ENCODE data around the gene FIG4.
"Not testable (repeated sequence)": the region's sequence is repeated elsewhere in the genome, so short reads cannot be mapped to it uniquely, and the experiment has no call there.

The FIG4 gene

DNA sequence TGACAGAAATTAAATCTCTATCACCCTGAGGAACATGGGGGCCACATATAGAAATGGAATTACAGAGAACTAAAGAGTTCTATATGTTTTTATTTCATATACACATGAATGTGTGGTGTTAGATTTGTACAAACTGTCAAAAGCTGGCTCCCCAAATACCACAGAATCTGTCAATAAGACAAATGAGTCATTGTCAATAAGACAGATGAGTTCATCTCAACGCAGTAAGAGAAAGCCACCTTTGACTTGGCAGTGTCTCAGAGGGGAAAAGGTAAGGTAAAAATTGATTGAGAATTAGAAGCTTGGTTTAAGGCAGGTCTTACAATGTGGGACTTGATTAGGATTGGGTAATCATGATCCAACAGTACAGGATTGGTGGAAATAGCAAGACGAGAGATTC, 162.9 kb downstream of the FIG4 start:
- DNase-seq (ENCODE audit: low spot score) = no peak

- no peak for DNase-seq (ENCODE audit: low spot score)
Observed at GRCh38 chr6:109854541-109855308, 163.6 kb downstream of the FIG4 start.

- not testable (repeated sequence) for DNase-seq (ENCODE audit: low spot score)
Observed at GRCh38 chr6:109855476-109856040, 164.5 kb downstream of the FIG4 start.

- DNase-seq (ENCODE audit: low spot score) = no peak
Observed at GRCh38 chr6:109861946-109862345, 170.8 kb downstream of the FIG4 start.

GRCh38 chr6:109864050-109864449, 173.0 kb downstream of the FIG4 start:
- no peak for DNase-seq (ENCODE audit: low spot score)

- DNase-seq (ENCODE audit: low spot score) = no peak
Observed at GRCh38 chr6:109865968-109866367, 174.9 kb downstream of the FIG4 start.

- DNase-seq (ENCODE audit: low spot score) = no peak
Observed at GRCh38 chr6:109867009-109867969, 176.2 kb downstream of the FIG4 start.

DNA sequence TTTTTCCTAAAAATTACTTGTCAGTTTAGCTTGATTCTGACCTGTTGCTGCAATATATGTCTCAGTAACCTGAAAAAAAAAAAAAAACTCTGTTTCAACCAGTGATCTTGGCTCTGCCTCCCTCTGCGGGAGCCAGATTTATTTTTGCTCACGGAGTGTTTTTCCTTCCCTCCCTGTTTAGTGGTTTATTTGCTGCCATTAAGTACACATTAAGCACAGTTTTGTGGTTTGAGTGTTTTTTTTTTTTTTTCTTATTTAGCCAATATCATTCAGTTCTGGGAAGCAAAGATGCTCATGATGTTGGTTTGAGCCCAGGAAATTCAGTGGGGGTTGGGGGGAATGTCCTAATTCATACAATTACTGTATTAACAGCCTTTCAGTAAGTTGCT, 176.9 kb downstream of the FIG4 start:
- DNase-seq (ENCODE audit: low spot score) = no peak

DNA sequence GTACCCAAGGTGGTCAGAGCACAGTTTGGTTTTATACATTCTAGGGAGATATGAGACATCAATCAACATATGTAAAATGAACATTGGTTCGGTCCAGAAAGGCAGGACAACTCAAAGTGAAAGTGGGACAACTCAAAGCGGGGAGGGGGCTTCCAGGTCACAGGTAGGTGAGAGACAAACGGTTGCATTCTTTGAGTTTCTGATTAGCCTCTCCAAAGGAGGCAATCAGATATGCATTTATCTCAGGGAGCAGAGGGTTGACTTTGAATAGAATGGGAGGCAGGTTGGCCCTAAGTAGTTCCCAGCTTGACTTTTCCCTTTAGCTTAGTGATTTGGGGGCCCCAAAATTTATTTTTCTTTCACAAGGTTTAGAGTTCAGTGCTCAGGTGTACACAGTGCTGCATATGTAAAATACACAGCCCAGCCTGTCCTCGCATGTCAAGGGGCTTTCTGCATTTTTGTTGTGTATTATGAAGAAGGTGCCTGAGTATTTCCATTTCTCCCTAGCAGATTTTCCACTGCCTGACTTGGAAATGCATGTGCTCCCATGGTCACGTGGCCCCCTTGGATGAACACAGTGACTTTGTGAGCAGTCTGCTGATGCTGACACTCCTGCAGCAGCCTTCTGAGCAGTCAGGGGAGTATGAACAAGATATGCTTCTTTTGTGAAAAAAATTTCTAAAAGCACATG, 178.4 kb downstream of the FIG4 start:
- DNase-seq (ENCODE audit: low spot score) = not testable (repeated sequence)

GRCh38 chr6:109870089-109870410, 179.0 kb downstream of the FIG4 start:
- DNase-seq (ENCODE audit: low spot score) = no peak

GRCh38 chr6:109872549-109872948, 181.5 kb downstream of the FIG4 start:
- DNase-seq (ENCODE audit: low spot score) = no peak

- no peak for DNase-seq (ENCODE audit: low spot score)
Observed at GRCh38 chr6:109872968-109873545, 182.0 kb downstream of the FIG4 start.

- DNase-seq (ENCODE audit: low spot score) = no peak
Observed at GRCh38 chr6:109874086-109874485, 183.0 kb downstream of the FIG4 start.

DNA sequence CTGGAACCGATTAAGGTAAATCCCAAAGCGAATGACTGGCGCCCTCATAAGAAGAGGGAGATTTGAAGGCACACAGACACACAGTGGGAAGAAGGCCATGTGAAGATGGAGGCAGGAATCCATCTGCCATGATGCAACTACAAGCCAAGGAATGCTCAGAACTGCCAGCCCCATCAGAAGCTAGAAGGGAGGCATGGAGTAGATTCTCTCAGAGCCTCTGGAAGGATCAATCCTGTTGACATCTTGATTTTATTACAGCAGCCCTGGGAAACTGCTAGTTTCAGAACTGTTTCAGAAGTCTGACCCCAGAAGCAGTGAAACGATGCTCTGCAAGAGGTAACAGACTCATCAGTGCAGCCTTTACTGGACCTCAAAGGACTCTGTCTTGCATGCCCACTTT, 183.5 kb downstream of the FIG4 start:
- DNase-seq (ENCODE audit: low spot score) = no peak
